ENCODE results near the gene KIF3B.
"Not testable (repeated sequence)": the region's sequence is repeated elsewhere in the genome, so short reads cannot be mapped to it uniquely, and the experiment has no call there.

KIF3B gene

GRCh38 chr20:32248043-32248442, 29.4 kb upstream of the KIF3B start:
- Histone ChIP-seq H3K4me3 (no peak overlapping the region), H3K27ac (no peak overlapping the region)
- DNase-seq (ENCODE audit: low spot score), result no peak
- TF ChIP-seq CTCF (IDR thresholded peaks at IDR 0.05), result no peak

GRCh38 chr20:32249030-32249738, 28.3 kb upstream of the KIF3B start:
- H3K4me3 ChIP-seq, result no peak overlapping the region
- H3K27ac ChIP-seq, result no peak overlapping the region
- no peak for DNase-seq (ENCODE audit: low spot score)
- no peak for TF ChIP-seq CTCF (IDR thresholded peaks at IDR 0.05)

- no peak for DNase-seq (ENCODE audit: low spot score)
- H3K4me3 ChIP-seq, result no peak overlapping the region
- no peak for TF ChIP-seq CTCF (IDR thresholded peaks at IDR 0.05)
- H3K27ac ChIP-seq, result no peak overlapping the region
Observed at GRCh38 chr20:32251470-32251869, 26.0 kb upstream of the KIF3B start.

GRCh38 chr20:32252189-32252588, 25.3 kb upstream of the KIF3B start:
- DNase-seq (ENCODE audit: low spot score), result no peak
- no peak overlapping the region for H3K4me3 ChIP-seq
- no peak overlapping the region for H3K27ac ChIP-seq
- no peak for TF ChIP-seq CTCF (IDR thresholded peaks at IDR 0.05)

GRCh38 chr20:32260973-32261372, 16.5 kb upstream of the KIF3B start:
- H3K4me3 ChIP-seq; DNase-seq (ENCODE audit: low spot score); H3K27ac ChIP-seq: not testable (repeated sequence)

- no peak overlapping the region for H3K27ac ChIP-seq
- TF ChIP-seq CTCF (IDR thresholded peaks at IDR 0.05), result no peak
- no peak for DNase-seq (ENCODE audit: low spot score)
- no peak overlapping the region for H3K4me3 ChIP-seq
Observed at GRCh38 chr20:32261644-32262043, 15.8 kb upstream of the KIF3B start.

- TF ChIP-seq CTCF (IDR thresholded peaks at IDR 0.05), result no peak
- Histone ChIP-seq H3K4me3 (no peak overlapping the region), H3K27ac (no peak overlapping the region)
- no peak for DNase-seq (ENCODE audit: low spot score)
Observed at GRCh38 chr20:32263398-32263954, 14.0 kb upstream of the KIF3B start.

Data from coronary artery (tissue), 2 donors.